ENCODE measurements around the gene SEPTIN8.

The SEPTIN8 gene

GRCh38 chr5:132800545-132800944, 23.5 kb upstream of the SEPTIN8 start:
- H3K9me3 ChIP-seq (ENCODE audit: control insufficient read depth, low read length): no peaks in the 10 kb centered on the region
- no peak overlapping the region for H3K27ac ChIP-seq (ENCODE audit: insufficient read depth, low read length, poor library complexity, severe bottlenecking)
- H3K36me3 ChIP-seq (ENCODE audit: control insufficient read depth, insufficient read depth, low read length): no peaks in the 10 kb centered on the region

GRCh38 chr5:132799392-132799791, 22.4 kb upstream of the SEPTIN8 start:
- Histone ChIP-seq H3K27ac (ENCODE audit: insufficient read depth, low read length, poor library complexity, severe bottlenecking) (no peak overlapping the region), H3K4me3 (ENCODE audit: insufficient read depth, low read depth, low read length, poor library complexity, severe bottlenecking) (no peak overlapping the region), H3K27me3 (replicated peaks; ENCODE audit: control insufficient read depth, insufficient read depth, low read length, poor library complexity, severe bottlenecking) (no peaks in the 10 kb centered on the region), H3K9me3 (ENCODE audit: control insufficient read depth, low read length) (no peaks in the 10 kb centered on the region), H3K4me1 (ENCODE audit: control insufficient read depth, insufficient read depth, low read length, poor library complexity, severe bottlenecking) (no peaks in the 10 kb centered on the region), H3K36me3 (ENCODE audit: control insufficient read depth, insufficient read depth, low read length) (no peaks in the 10 kb centered on the region)
- DNase-seq: no peak

More at GRCh38 chr5:132800545-132800944, 23.5 kb upstream of the SEPTIN8 start:
- no peaks in the 10 kb centered on the region for H3K27me3 ChIP-seq (replicated peaks; ENCODE audit: control insufficient read depth, insufficient read depth, low read length, poor library complexity, severe bottlenecking)
- no peak overlapping the region for H3K4me3 ChIP-seq (ENCODE audit: insufficient read depth, low read depth, low read length, poor library complexity, severe bottlenecking)
- no peak for DNase-seq
- no peaks in the 10 kb centered on the region for H3K4me1 ChIP-seq (ENCODE audit: control insufficient read depth, insufficient read depth, low read length, poor library complexity, severe bottlenecking)

- no peak overlapping the region for H3K4me3 ChIP-seq (ENCODE audit: insufficient read depth, low read depth, low read length, poor library complexity, severe bottlenecking)
- no peaks in the 10 kb centered on the region for H3K36me3 ChIP-seq (ENCODE audit: control insufficient read depth, insufficient read depth, low read length)
- DNase-seq: no peak
- H3K27me3 ChIP-seq (replicated peaks; ENCODE audit: control insufficient read depth, insufficient read depth, low read length, poor library complexity, severe bottlenecking): no peaks in the 10 kb centered on the region
- no peak overlapping the region for H3K27ac ChIP-seq (ENCODE audit: insufficient read depth, low read length, poor library complexity, severe bottlenecking)
- H3K4me1 ChIP-seq (ENCODE audit: control insufficient read depth, insufficient read depth, low read length, poor library complexity, severe bottlenecking): no peaks in the 10 kb centered on the region
- no peaks in the 10 kb centered on the region for H3K9me3 ChIP-seq (ENCODE audit: control insufficient read depth, low read length)
Measured at GRCh38 chr5:132797651-132798050, 20.6 kb upstream of the SEPTIN8 start.

GRCh38 chr5:132791026-132791425, 14.0 kb upstream of the SEPTIN8 start:
- no peaks in the 10 kb centered on the region for H3K27me3 ChIP-seq (replicated peaks; ENCODE audit: control insufficient read depth, insufficient read depth, low read length, poor library complexity, severe bottlenecking)
- no peak for DNase-seq
- no peak overlapping the region for H3K27ac ChIP-seq (ENCODE audit: insufficient read depth, low read length, poor library complexity, severe bottlenecking)
- no peaks in the 10 kb centered on the region for H3K36me3 ChIP-seq (ENCODE audit: control insufficient read depth, insufficient read depth, low read length)
- H3K9me3 ChIP-seq (ENCODE audit: control insufficient read depth, low read length): no peaks in the 10 kb centered on the region
- H3K4me1 ChIP-seq (ENCODE audit: control insufficient read depth, insufficient read depth, low read length, poor library complexity, severe bottlenecking): no peaks in the 10 kb centered on the region
- H3K4me3 ChIP-seq (ENCODE audit: insufficient read depth, low read depth, low read length, poor library complexity, severe bottlenecking): no peak overlapping the region

- H3K4me1 ChIP-seq (ENCODE audit: control insufficient read depth, insufficient read depth, low read length, poor library complexity, severe bottlenecking): no peaks in the 10 kb centered on the region
- no peak overlapping the region for H3K27ac ChIP-seq (ENCODE audit: insufficient read depth, low read length, poor library complexity, severe bottlenecking)
- no peaks in the 10 kb centered on the region for H3K27me3 ChIP-seq (replicated peaks; ENCODE audit: control insufficient read depth, insufficient read depth, low read length, poor library complexity, severe bottlenecking)
- H3K4me3 ChIP-seq (ENCODE audit: insufficient read depth, low read depth, low read length, poor library complexity, severe bottlenecking): no peak overlapping the region
- no peaks in the 10 kb centered on the region for H3K36me3 ChIP-seq (ENCODE audit: control insufficient read depth, insufficient read depth, low read length)
- no peak for DNase-seq
- H3K9me3 ChIP-seq (ENCODE audit: control insufficient read depth, low read length): no peaks in the 10 kb centered on the region
Measured at GRCh38 chr5:132790201-132790865, 13.3 kb upstream of the SEPTIN8 start.

GRCh38 chr5:132788990-132789886, 12.2 kb upstream of the SEPTIN8 start:
- Histone ChIP-seq H3K36me3 (ENCODE audit: control insufficient read depth, insufficient read depth, low read length) (no peaks in the 10 kb centered on the region), H3K9me3 (ENCODE audit: control insufficient read depth, low read length) (no peaks in the 10 kb centered on the region), H3K4me1 (ENCODE audit: control insufficient read depth, insufficient read depth, low read length, poor library complexity, severe bottlenecking) (no peaks in the 10 kb centered on the region), H3K27me3 (replicated peaks; ENCODE audit: control insufficient read depth, insufficient read depth, low read length, poor library complexity, severe bottlenecking) (no peaks in the 10 kb centered on the region), H3K4me3 (ENCODE audit: insufficient read depth, low read depth, low read length, poor library complexity, severe bottlenecking) (no peak overlapping the region), H3K27ac (ENCODE audit: insufficient read depth, low read length, poor library complexity, severe bottlenecking) (no peak overlapping the region)
- DNase-seq: no peak

- H3K27ac ChIP-seq (ENCODE audit: insufficient read depth, low read length, poor library complexity, severe bottlenecking): no peak overlapping the region
- H3K4me1 ChIP-seq (ENCODE audit: control insufficient read depth, insufficient read depth, low read length, poor library complexity, severe bottlenecking): no peaks in the 10 kb centered on the region
- DNase-seq: no peak
- no peaks in the 10 kb centered on the region for H3K9me3 ChIP-seq (ENCODE audit: control insufficient read depth, low read length)
- H3K36me3 ChIP-seq (ENCODE audit: control insufficient read depth, insufficient read depth, low read length): no peaks in the 10 kb centered on the region
- H3K27me3 ChIP-seq (replicated peaks; ENCODE audit: control insufficient read depth, insufficient read depth, low read length, poor library complexity, severe bottlenecking): no peaks in the 10 kb centered on the region
- no peak overlapping the region for H3K4me3 ChIP-seq (ENCODE audit: insufficient read depth, low read depth, low read length, poor library complexity, severe bottlenecking)
Measured at GRCh38 chr5:132788508-132788907, 11.5 kb upstream of the SEPTIN8 start.

GRCh38 chr5:132787076-132787475, 10.0 kb upstream of the SEPTIN8 start:
- Histone ChIP-seq H3K36me3 (ENCODE audit: control insufficient read depth, insufficient read depth, low read length) (no peaks in the 10 kb centered on the region), H3K27me3 (replicated peaks; ENCODE audit: control insufficient read depth, insufficient read depth, low read length, poor library complexity, severe bottlenecking) (no peaks in the 10 kb centered on the region), H3K4me3 (ENCODE audit: insufficient read depth, low read depth, low read length, poor library complexity, severe bottlenecking) (no peak overlapping the region), H3K27ac (ENCODE audit: insufficient read depth, low read length, poor library complexity, severe bottlenecking) (no peak overlapping the region), H3K4me1 (ENCODE audit: control insufficient read depth, insufficient read depth, low read length, poor library complexity, severe bottlenecking) (no peaks in the 10 kb centered on the region), H3K9me3 (ENCODE audit: control insufficient read depth, low read length) (no peaks in the 10 kb centered on the region)
- no peak for DNase-seq

GRCh38 chr5:132785864-132786263, 8.8 kb upstream of the SEPTIN8 start:
- DNase-seq: no peak
- no peaks in the 10 kb centered on the region for H3K9me3 ChIP-seq (ENCODE audit: control insufficient read depth, low read length)
- no peak overlapping the region for H3K27ac ChIP-seq (ENCODE audit: insufficient read depth, low read length, poor library complexity, severe bottlenecking)

GRCh38 chr5:132785365-132785764, 8.3 kb upstream of the SEPTIN8 start:
- H3K4me3 ChIP-seq (ENCODE audit: insufficient read depth, low read depth, low read length, poor library complexity, severe bottlenecking): no peak overlapping the region
- H3K36me3 ChIP-seq (ENCODE audit: control insufficient read depth, insufficient read depth, low read length): no peaks in the 10 kb centered on the region
- no peak for DNase-seq
- H3K4me1 ChIP-seq (ENCODE audit: control insufficient read depth, insufficient read depth, low read length, poor library complexity, severe bottlenecking): no peaks in the 10 kb centered on the region
- no peaks in the 10 kb centered on the region for H3K9me3 ChIP-seq (ENCODE audit: control insufficient read depth, low read length)
- H3K27me3 ChIP-seq (replicated peaks; ENCODE audit: control insufficient read depth, insufficient read depth, low read length, poor library complexity, severe bottlenecking): no peaks in the 10 kb centered on the region
- H3K27ac ChIP-seq (ENCODE audit: insufficient read depth, low read length, poor library complexity, severe bottlenecking): no peak overlapping the region

More at GRCh38 chr5:132785864-132786263, 8.8 kb upstream of the SEPTIN8 start:
- Histone ChIP-seq H3K4me3 (ENCODE audit: insufficient read depth, low read depth, low read length, poor library complexity, severe bottlenecking) (no peak overlapping the region), H3K36me3 (ENCODE audit: control insufficient read depth, insufficient read depth, low read length) (no peaks in the 10 kb centered on the region), H3K4me1 (ENCODE audit: control insufficient read depth, insufficient read depth, low read length, poor library complexity, severe bottlenecking) (no peaks in the 10 kb centered on the region), H3K27me3 (replicated peaks; ENCODE audit: control insufficient read depth, insufficient read depth, low read length, poor library complexity, severe bottlenecking) (no peaks in the 10 kb centered on the region)

Data from effector memory CD4-positive, alpha-beta T cell (primary cell).